Mesendoderm (in vitro differentiated cells): ENCODE measurements around the gene GRIK5.

Source experiments
- DNase-seq: peaks from one replicate; pipeline ENCODE4 v3.0.0; 2013
- H2AK5ac ChIP-seq: 2 replicates; pipeline ENCODE4 v1.6.1; 2013; ENCODE audit warnings: low read length, inconsistent platforms
- H2BK120ac ChIP-seq: 2 replicates; pipeline ENCODE4 v1.6.1; 2013; ENCODE audit warnings: low read depth, mild to moderate bottlenecking, low read length, moderate library complexity, mixed read lengths
- H2BK15ac ChIP-seq: replicated peaks from 2 replicates; pipeline ENCODE4 v1.6.1; 2013; ENCODE audit warnings: low read depth, mild to moderate bottlenecking, moderate library complexity
- H2BK5ac ChIP-seq: 2 replicates; pipeline ENCODE4 v1.6.1; 2013; ENCODE audit warnings: low read length, inconsistent platforms
- H3K18ac ChIP-seq: 2 replicates; pipeline ENCODE4 v1.6.1; 2013; ENCODE audit warnings: mild to moderate bottlenecking, low read length, mixed read lengths
- H3K23ac ChIP-seq: one replicate; pipeline ENCODE4 v1.6.1; 2013; ENCODE audit warnings: low read length
- H3K27ac ChIP-seq: 2 replicates; pipeline ENCODE4 v1.5.1; 2013; ENCODE audit warnings: low read depth, mild to moderate bottlenecking, inconsistent platforms, low read length, moderate library complexity
- H3K27me3 ChIP-seq: 2 replicates; pipeline ENCODE4 v1.6.1; 2013; ENCODE audit warnings: low read length, control low read depth, mild to moderate bottlenecking, inconsistent platforms; ENCODE audit not compliant: insufficient read depth, poor library complexity
- H3K36me3 ChIP-seq: 2 replicates; pipeline ENCODE4 v1.6.1; 2013; ENCODE audit warnings: low read length, inconsistent platforms; ENCODE audit not compliant: control insufficient read depth, insufficient read depth
- H3K4ac ChIP-seq: one replicate; pipeline ENCODE4 v1.6.1; 2013; ENCODE audit warnings: low read depth, mild to moderate bottlenecking, low read length, moderate library complexity
- H3K4me1 ChIP-seq: 2 replicates; pipeline ENCODE4 v1.6.1; 2013; ENCODE audit warnings: low read depth, low read length, inconsistent platforms; ENCODE audit not compliant: control insufficient read depth
- H3K4me2 ChIP-seq: 2 replicates; pipeline ENCODE4 v1.6.1; 2013; ENCODE audit warnings: low read length
- H3K4me3 ChIP-seq: 2 replicates; pipeline ENCODE4 v1.5.1; 2013; ENCODE audit warnings: mild to moderate bottlenecking, low read length
- H3K56ac ChIP-seq: one replicate; pipeline ENCODE4 v1.6.1; 2013; ENCODE audit warnings: low read length
- H3K79me1 ChIP-seq: 2 replicates; pipeline ENCODE4 v1.6.1; 2013; ENCODE audit warnings: low read length, inconsistent platforms
- H3K79me2 ChIP-seq: 2 replicates; pipeline ENCODE4 v1.6.1; 2013; ENCODE audit warnings: mild to moderate bottlenecking, low read length; ENCODE audit not compliant: control insufficient read depth, insufficient read depth
- H3K9ac ChIP-seq: 2 replicates; pipeline ENCODE4 v1.6.1; 2013; ENCODE audit warnings: low read length, inconsistent platforms
- H4K5ac ChIP-seq: one replicate; pipeline ENCODE4 v1.6.1; 2013; ENCODE audit warnings: low read length
- H4K8ac ChIP-seq: one replicate; pipeline ENCODE4 v1.6.1; 2013; ENCODE audit warnings: low read depth, mild to moderate bottlenecking, control low read depth, low read length, moderate library complexity
- WGBS: extraction: QIAGEN DNeasy Blood & Tissue Kit; methylation state at CpG from one replicate; pipeline ENCODE4 v1.1.7; 2013; ENCODE audit warnings: low lambda C conversion rate, missing lambda C conversion rate; ENCODE audit not compliant: insufficient coverage; ENCODE audit errors: extremely low coverage; 5-methylcytosine and 5-hydroxymethylcytosine counted together

GRIK5 gene

DNA sequence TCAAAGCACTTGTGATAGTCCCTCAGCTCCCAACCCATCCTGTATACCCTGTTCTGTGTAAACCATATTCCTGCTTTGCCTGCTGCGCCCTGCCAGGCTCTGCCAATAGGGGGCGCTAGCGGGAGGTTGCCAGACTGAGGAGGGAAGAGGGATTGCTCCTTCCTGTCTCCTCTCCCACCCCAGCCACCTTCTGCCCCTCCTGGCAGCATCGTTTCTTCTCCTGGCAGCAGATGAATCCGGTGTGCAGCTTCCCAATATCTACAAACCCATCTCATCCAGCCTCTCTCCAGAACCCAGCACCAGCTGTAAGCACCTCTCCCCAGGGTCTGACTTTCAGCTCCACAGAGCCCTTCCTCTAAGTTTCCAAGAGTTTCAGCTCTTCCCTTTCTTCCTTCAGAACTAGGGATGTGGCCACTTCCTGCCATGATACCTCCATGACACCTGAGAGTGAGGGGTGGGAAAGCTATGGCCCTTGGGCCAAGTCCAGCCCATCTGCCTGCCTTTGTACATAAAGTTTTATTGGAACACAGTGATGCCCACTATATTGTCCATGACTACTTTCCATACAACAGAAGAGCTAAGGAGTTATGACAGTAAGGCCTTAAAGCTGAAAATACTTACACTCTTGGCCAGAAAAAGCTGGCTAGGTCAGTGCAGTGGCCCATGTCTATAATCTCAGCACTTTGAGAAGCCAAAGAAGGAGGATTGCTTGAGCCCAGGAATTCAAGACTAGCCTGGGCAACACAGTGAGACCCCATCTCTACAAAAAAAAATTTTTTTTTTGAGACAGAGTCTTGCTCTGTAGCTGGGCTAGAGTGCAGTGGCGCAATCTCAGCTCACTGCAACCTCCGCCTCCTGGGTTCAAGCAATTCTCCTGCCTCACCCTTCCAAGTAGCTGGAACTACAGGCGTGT lies 41.4 kb downstream of the GRIK5 start:
- Histone ChIP-seq H3K4ac (no peak overlapping the region), H3K18ac (no peak overlapping the region), H2BK5ac (no peak overlapping the region), H3K4me1 (no peaks in the 10 kb centered on the region), H3K56ac (peak overlapping the region; percentile 11), H3K4me3 (no peak overlapping the region), H3K79me1 (no peaks in the 10 kb centered on the region), H3K36me3 (no peaks in the 10 kb centered on the region), H2BK120ac (no peak overlapping the region), H3K79me2 (no peaks in the 10 kb centered on the region), H3K27ac (no peak overlapping the region), H3K4me2 (no peak overlapping the region), H2BK15ac (no peak overlapping the region), H3K23ac (no peak overlapping the region), H2AK5ac (no peak overlapping the region), H3K27me3 (no peaks in the 10 kb centered on the region), H3K9ac (peak overlapping the region; percentile 39), H4K8ac (no peak overlapping the region), H4K5ac (no peak overlapping the region)
- DNase-seq, result peak; percentile 80
- no CpG with 5 or more reads among the region's 8 CpGs for WGBS

DNA sequence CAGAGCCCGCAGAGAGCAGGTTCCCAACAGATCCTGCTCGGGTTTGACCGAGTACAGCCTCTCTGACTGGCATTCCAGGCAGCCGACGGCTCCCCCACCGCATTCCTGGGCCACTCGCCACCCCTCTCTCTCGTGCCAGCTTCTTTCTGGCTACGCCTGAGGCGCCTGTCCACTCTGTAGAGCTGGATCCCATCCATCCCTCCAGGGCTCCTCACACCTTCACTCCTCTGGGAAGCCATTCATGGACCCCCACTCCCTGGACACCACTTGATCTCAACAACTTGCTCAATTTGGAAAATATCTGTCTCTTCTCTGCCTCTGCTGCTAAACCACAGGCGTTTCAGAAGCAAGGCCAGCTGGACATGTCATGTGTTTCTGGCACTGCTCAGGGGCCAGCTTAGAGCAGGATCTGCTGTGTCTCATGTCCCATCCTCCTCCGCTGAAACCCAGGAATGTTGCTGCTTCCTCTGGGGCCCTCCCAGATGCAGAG lies 45.3 kb downstream of the GRIK5 start:
- no peaks in the 10 kb centered on the region for H3K79me1 ChIP-seq
- H4K5ac ChIP-seq, result no peak overlapping the region
- no peak overlapping the region for H2BK5ac ChIP-seq
- no peak overlapping the region for H3K4me3 ChIP-seq
- H3K36me3 ChIP-seq, result no peaks in the 10 kb centered on the region
- H3K4ac ChIP-seq, result no peak overlapping the region
- no peaks in the 10 kb centered on the region for H3K79me2 ChIP-seq
- no peak overlapping the region for H3K27ac ChIP-seq
- no peak overlapping the region for H3K56ac ChIP-seq
- H3K18ac ChIP-seq, result no peak overlapping the region
- no peak overlapping the region for H2AK5ac ChIP-seq
- no peak overlapping the region for H3K9ac ChIP-seq
- no peak overlapping the region for H4K8ac ChIP-seq
- no peak for DNase-seq
- H3K4me2 ChIP-seq, result no peak overlapping the region
- WGBS, result no CpG with 5 or more reads among the region's 12 CpGs
- H3K27me3 ChIP-seq, result no peaks in the 10 kb centered on the region
- H2BK15ac ChIP-seq, result no peak overlapping the region
- H3K4me1 ChIP-seq, result no peaks in the 10 kb centered on the region
- H3K23ac ChIP-seq, result no peak overlapping the region
- no peak overlapping the region for H2BK120ac ChIP-seq

DNA sequence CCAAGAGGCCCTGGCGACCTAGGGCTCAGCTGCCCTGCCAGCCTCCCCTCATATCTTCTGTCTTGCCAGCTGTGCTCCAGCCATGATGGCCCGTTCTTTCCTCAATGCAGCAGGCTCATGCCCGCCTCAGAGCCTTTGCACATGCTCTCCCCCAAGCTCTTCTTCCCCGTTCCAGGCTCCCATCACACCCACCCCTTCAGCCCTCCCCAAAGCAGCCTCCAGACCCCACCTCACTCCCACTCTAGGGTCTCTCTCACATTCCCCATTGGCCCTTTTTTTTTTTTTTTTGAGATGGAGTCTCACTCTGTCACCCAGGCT lies 46.1 kb downstream of the GRIK5 start:
- no peaks in the 10 kb centered on the region for H3K79me2 ChIP-seq
- H3K36me3 ChIP-seq, result no peaks in the 10 kb centered on the region
- H3K27me3 ChIP-seq, result no peaks in the 10 kb centered on the region
- no peak overlapping the region for H3K9ac ChIP-seq
- no peak overlapping the region for H2BK120ac ChIP-seq
- no peaks in the 10 kb centered on the region for H3K4me1 ChIP-seq
- no peak overlapping the region for H4K8ac ChIP-seq
- no peak overlapping the region for H3K56ac ChIP-seq
- H3K27ac ChIP-seq, result no peak overlapping the region
- WGBS, result no CpG with 5 or more reads among the region's 4 CpGs
- H3K4me3 ChIP-seq, result no peak overlapping the region
- no peak overlapping the region for H2BK15ac ChIP-seq
- no peak overlapping the region for H2AK5ac ChIP-seq
- no peak overlapping the region for H3K4ac ChIP-seq
- DNase-seq, result no peak
- no peak overlapping the region for H3K23ac ChIP-seq
- H4K5ac ChIP-seq, result no peak overlapping the region
- H3K4me2 ChIP-seq, result no peak overlapping the region
- H2BK5ac ChIP-seq, result no peak overlapping the region
- no peaks in the 10 kb centered on the region for H3K79me1 ChIP-seq
- no peak overlapping the region for H3K18ac ChIP-seq

DNA sequence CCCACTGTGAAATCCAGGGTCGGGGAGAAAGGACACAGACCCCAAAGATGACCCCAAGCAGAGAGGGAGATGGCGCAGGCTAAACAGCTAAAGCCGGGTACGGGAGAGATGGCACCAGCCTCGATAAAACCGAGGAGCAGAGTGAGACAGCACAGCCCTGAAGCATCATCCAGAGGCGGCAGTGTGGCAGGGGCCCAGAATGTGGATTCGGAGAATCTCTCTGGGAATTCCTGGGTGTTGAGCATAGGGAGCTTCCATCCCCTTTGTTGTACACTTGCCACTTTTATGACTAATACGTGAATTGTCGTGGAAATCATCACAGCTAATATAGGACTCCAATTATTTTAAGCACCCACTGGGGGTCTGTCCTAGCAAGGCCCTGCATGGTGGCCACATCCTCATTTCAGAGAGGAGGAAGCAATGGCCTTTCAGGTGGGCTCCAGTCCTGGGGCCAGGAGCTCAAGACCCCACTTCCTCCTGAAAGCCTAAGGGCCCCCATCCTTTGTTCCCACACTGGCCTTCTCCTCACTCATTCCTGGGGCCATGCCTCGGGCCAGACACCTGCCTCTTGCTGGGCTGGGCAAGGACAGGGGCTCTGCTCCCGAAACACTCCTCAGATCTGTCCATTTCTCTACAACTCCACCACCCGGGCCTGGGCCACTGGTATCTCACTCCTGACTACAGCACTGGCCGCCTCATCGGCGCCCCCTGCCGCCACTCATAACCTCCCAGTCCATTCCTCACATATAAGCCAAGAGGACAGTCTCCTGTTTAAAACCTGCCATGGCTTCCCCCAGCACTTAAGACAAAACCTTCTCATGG lies 46.7 kb downstream of the GRIK5 start:
- Histone ChIP-seq H3K56ac (no peak overlapping the region), H3K4ac (no peak overlapping the region), H3K79me2 (no peaks in the 10 kb centered on the region), H3K79me1 (no peaks in the 10 kb centered on the region), H3K9ac (no peak overlapping the region), H3K27ac (no peak overlapping the region), H3K18ac (no peak overlapping the region), H2BK5ac (no peak overlapping the region), H3K36me3 (no peaks in the 10 kb centered on the region), H3K4me1 (no peaks in the 10 kb centered on the region), H4K5ac (no peak overlapping the region), H3K27me3 (no peaks in the 10 kb centered on the region), H2AK5ac (no peak overlapping the region), H2BK120ac (no peak overlapping the region), H4K8ac (no peak overlapping the region), H2BK15ac (no peak overlapping the region), H3K23ac (no peak overlapping the region), H3K4me3 (no peak overlapping the region), H3K4me2 (no peak overlapping the region)
- WGBS, result no CpG with 5 or more reads among the region's 17 CpGs
- peak; percentile 70 for DNase-seq

DNA sequence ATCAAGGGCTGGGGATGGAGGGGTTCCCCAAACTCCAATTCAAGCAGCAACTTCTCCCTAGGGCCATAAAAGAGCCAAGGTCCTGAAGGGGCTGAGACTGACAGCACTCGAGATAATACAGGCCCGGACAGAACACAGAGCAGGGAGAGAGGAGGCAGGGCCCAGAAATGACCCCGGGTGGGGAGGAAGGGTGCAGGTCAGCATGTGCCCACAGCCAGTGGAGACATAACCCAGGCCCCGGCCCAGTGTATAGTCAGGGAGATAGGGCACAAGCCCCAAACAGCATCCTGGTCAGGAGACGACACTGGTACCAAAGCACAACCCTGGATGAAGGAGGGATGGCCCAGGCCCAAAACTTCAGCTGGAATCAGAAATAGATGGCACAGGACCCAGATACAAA lies 47.4 kb downstream of the GRIK5 start:
- no peak overlapping the region for H4K5ac ChIP-seq
- no peak overlapping the region for H4K8ac ChIP-seq
- no peak overlapping the region for H3K56ac ChIP-seq
- H3K9ac ChIP-seq, result no peak overlapping the region
- H2BK5ac ChIP-seq, result no peak overlapping the region
- H3K4me3 ChIP-seq, result no peak overlapping the region
- WGBS, result no CpG with 5 or more reads among the region's 5 CpGs
- H3K27me3 ChIP-seq, result no peaks in the 10 kb centered on the region
- H3K4me1 ChIP-seq, result no peaks in the 10 kb centered on the region
- no peaks in the 10 kb centered on the region for H3K79me2 ChIP-seq
- H2AK5ac ChIP-seq, result no peak overlapping the region
- H3K18ac ChIP-seq, result no peak overlapping the region
- no peak overlapping the region for H2BK15ac ChIP-seq
- no peak overlapping the region for H2BK120ac ChIP-seq
- H3K79me1 ChIP-seq, result no peaks in the 10 kb centered on the region
- no peak overlapping the region for H3K27ac ChIP-seq
- no peak overlapping the region for H3K4ac ChIP-seq
- no peak overlapping the region for H3K23ac ChIP-seq
- DNase-seq, result no peak
- no peak overlapping the region for H3K4me2 ChIP-seq
- H3K36me3 ChIP-seq, result no peaks in the 10 kb centered on the region
